Stimulated activated CD8-positive, alpha-beta memory T cell treated with anti-CD3 and anti-CD28 coated beads, Interleukin-7, amount 100 ng/mL, for 24 hours (primary cell): ENCODE data around the gene CCR4.
"Not testable (repeated sequence)": the region's sequence is repeated elsewhere in the genome, so short reads cannot be mapped to it uniquely, and the experiment has no call there.

Experiments
- DNase-seq: peaks from one replicate; pipeline ENCODE4 v3.0.0-alpha.2; 2020; ENCODE audit warnings: low read depth

The CCR4 gene

GRCh38 chr3:32952369-32953077, 1.1 kb downstream of the CCR4 start:
- no peak for DNase-seq

GRCh38 chr3:32954506-32954905, 3.1 kb downstream of the CCR4 start:
- no peak for DNase-seq

DNA sequence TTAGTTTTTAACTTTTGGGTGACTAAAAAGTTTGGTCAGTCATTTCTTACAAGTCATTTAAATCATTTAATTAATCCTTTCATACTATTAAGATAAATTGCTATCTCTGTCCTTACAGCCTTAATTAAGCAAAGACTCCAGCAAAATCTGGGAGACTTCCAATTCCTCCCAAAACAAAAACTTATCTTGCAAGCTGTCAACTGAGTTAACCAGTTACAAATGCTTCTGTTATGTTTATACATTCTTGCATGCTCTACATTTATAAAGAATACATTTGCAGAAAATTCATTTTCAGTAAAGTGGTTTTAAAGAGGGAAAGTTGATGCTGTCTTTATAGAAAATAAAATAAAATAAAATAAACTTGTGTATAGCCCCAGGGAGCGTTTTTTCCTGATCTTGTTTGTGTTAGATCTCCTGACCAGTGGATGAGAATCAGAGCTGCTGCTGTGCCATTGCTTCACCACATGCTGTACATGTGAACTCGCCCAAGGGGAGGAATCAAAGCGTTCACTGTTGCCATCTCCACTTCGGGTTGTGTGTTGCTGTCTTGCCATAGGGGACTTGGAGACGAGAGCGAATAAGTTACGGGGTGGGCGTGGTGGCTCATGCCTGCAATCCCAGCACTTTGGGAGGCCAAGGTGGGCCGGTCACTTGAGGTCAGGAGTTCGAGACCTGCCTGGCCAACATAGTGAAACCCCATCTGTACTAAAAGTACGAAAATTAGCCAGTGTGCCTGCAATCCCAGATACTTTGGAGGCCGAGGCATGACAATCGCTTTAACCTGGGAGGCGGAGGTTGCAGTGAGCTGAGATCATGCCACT, 5.5 kb downstream of the CCR4 start:
- DNase-seq, result no peak

GRCh38 chr3:32958509-32958908, 7.1 kb downstream of the CCR4 start:
- no peak for DNase-seq

- no peak for DNase-seq
Measured at GRCh38 chr3:32959371-32959770, 7.9 kb downstream of the CCR4 start.

- DNase-seq, result no peak
Measured at GRCh38 chr3:32960404-32961170, 9.1 kb downstream of the CCR4 start.

DNA sequence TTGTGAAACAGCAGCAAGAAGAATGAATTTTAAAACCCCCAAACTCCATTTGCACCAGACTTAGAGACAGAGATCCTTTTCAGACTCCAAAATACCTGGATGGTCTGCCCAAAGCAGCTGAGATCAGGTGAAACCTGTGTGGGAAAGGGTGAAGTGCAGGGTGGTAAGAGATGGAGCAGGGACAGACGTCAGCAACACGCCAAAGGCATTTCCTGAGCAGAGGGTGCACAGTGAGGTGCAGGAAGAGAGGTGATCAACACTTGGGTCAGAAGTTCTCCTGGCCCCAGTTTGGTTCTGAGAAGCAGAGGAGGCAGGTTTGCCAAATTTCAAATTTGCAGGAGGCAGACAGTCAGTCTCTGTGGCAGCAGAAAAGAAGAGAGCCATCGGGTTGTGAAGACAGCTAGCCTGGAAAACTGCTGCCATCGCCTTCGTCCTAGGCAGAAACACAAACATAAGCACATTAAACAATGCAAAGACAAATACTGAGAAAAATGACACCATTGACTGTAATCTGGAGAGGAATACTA, 9.8 kb downstream of the CCR4 start:
- DNase-seq, result no peak

- no peak for DNase-seq
Measured at GRCh38 chr3:32963871-32964270, 12.4 kb downstream of the CCR4 start.

- not testable (repeated sequence) for DNase-seq
Measured at GRCh38 chr3:32964781-32965180, 13.3 kb downstream of the CCR4 start.

- DNase-seq, result not testable (repeated sequence)
Measured at GRCh38 chr3:32965617-32966213, 14.3 kb downstream of the CCR4 start.

- DNase-seq, result not testable (repeated sequence)
Measured at GRCh38 chr3:32966627-32967026, 15.2 kb downstream of the CCR4 start.

- no peak for DNase-seq
Measured at GRCh38 chr3:32968166-32968919, 16.9 kb downstream of the CCR4 start.

GRCh38 chr3:32968920-32969389, 17.5 kb downstream of the CCR4 start:
- DNase-seq, result no peak

GRCh38 chr3:32969656-32970055, 18.2 kb downstream of the CCR4 start:
- DNase-seq, result no peak

GRCh38 chr3:32971291-32971690, 19.8 kb downstream of the CCR4 start:
- DNase-seq, result not testable (repeated sequence)

DNA sequence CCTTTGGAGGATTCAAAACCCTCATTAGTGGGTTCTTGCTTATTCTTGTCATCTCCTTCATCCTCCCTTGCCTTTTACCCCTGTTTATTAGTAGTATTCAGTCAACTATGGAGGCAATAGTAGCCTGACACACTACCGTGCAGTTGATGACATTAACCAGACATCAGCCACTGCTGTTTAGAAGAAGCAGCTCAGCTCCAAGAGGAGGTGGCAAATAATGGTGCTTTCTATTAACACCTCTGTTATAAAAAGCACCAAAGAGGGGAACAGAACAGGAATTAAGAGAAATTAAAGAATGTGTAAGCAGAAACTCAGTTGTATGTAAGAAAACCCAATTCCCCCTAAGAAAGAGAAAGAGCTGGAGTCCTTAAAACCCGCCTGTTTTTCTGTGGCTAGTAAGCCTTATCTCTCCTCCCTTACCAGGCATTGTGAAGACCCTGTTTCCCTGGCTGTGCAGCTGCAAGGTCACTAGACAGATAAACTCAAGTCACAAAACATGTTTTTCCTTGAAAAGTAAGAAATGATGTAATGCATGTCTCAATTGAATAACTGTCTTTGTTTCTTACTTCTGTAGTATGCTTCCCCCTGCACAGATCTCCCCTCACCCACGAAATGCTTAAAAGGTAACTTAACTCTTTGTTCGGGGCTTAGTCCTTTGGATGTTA, 21.2 kb downstream of the CCR4 start:
- DNase-seq, result no peak

- no peak for DNase-seq
Measured at GRCh38 chr3:32973982-32974381, 22.5 kb downstream of the CCR4 start.

- no peak for DNase-seq
Measured at GRCh38 chr3:32975891-32976595, 24.6 kb downstream of the CCR4 start.

GRCh38 chr3:32977861-32978260, 26.4 kb downstream of the CCR4 start:
- DNase-seq, result no peak

DNA sequence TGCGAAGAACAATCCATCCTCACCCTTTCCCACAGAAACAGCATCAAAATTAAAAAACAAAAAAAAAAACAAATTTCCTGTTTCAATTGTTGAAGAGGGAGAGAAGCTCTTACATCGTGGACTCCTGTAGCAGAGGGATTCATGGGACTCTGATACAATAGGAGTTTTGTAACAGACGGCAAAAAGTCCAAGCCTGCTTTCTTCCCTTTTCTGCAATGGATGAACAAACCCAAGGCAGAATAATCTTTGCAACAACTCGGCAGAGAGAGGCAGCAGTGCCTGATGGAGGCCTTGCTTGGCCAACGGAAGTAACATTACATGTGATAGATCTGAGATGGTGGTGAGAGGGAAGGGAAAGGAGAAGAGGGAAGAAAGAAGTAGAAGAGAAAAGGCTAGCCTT, 26.9 kb downstream of the CCR4 start:
- DNase-seq, result no peak
